K562 (cell line): Measurements from ENCODE around the gene SLC25A40. TPM values are rescaled to one million over a fixed set of nuclear protein-coding genes. Genes with fewer than 3 reads are reported as not detected.

Experiments
- BDP1 ChIP-seq: IDR thresholded peaks from 3 replicates; pipeline ENCODE4 v1.6.1; 2011; ENCODE audit not compliant: insufficient read length, insufficient read depth
- DACH1 ChIP-seq: fragments of 450-650 bp; IDR thresholded peaks from 2 replicates; pipeline ENCODE4 v1.6.1; 2018; ENCODE audit not compliant: partially characterized antibody
- JUND ChIP-seq, 2 experiments: IDR thresholded peaks; 2 replicates in 1 of 2; 3 replicates in 1 of 2; pipeline ENCODE4 v1.6.1; 2011; ENCODE audit warnings: borderline replicate concordance in 2 of 2, low read depth in 2 of 2, low read length in 2 of 2, improper control_type of control experiment in 1 of 2, missing biosample characterization in 1 of 2, missing genetic modification characterization in 1 of 2, missing genetic modification reagents in 1 of 2
- NUFIP1 ChIP-seq: fragments of 450-650 bp; IDR thresholded peaks from 2 replicates; pipeline ENCODE4 v1.6.1; 2018; ENCODE audit not compliant: partially characterized antibody
- ZKSCAN3 ChIP-seq: fragments of 250-450 bp; sonication (Bioruptor Pico); IDR thresholded peaks from 2 replicates; pipeline ENCODE4 v1.4.0; 2020
- polyA plus RNA-seq, 8 experiments: library from polyadenylated mRNA; depleted of rRNA in 4 of 8; stranded (reverse) in 5 of 8; unstranded in 3 of 8; fragments of >200 nt; fragmentation: Nextera tagmentation in 2 of 8; fragmentation: Illumina TruSeq in 1 of 8; extraction: Ambion mirVana in 2 of 8; extraction: Trizol in 1 of 8; gene quantifications; 2 replicates each; pipeline versions ENCODE4 v1.2.1 to v1.2.3, GENCODE V29; 2011 to 2014; ENCODE audit warnings: inconsistent platforms in 1 of 8, missing spikeins in 1 of 8
- total RNA-seq, 7 experiments: library from RNA; depleted of rRNA in 6 of 7; stranded (reverse); fragments of >200 nt in 6 of 7; fragmentation: Illumina TruSeq in 2 of 7; extraction: Trizol in 2 of 7; gene quantifications; 2 replicates each; pipeline versions ENCODE4 v1.2.1 to v1.2.3, GENCODE V29; 2011 to 2021; ENCODE audit warnings: low replicate concordance in 1 of 7
- TF ChIP-seq, protein P1 (sequence below), 2 experiments: fragments of 450-650 bp; formaldehyde crosslinking in 1 of 2; IDR thresholded peaks; 2 replicates each; pipeline versions ENCODE4 v1.4.0 to v1.6.1; 2014 to 2020; ENCODE audit warnings: mild to moderate bottlenecking in 2 of 2, borderline replicate concordance in 1 of 2, low read depth in 1 of 2
- TF ChIP-seq, protein P2 (sequence below): fragments of 250-450 bp; sonication (Bioruptor Pico); IDR thresholded peaks from 2 replicates; pipeline ENCODE4 v1.4.0; 2020; ENCODE audit warnings: mild to moderate bottlenecking
- TF ChIP-seq, protein P3 (sequence below): sonication (generic); formaldehyde crosslinking; IDR thresholded peaks from 2 replicates; pipeline ENCODE4 v1.8.0; 2022; ENCODE audit warnings: mild to moderate bottlenecking, missing genetic modification reagents
- TF ChIP-seq, protein P4 (sequence below): fragments of 450-650 bp; formaldehyde crosslinking; IDR thresholded peaks from 2 replicates; pipeline ENCODE4 v1.4.0; 2020; ENCODE audit warnings: mild to moderate bottlenecking, moderate library complexity
- TF ChIP-seq, protein P5 (sequence below): fragments of 250-450 bp; sonication (Bioruptor Pico); IDR thresholded peaks from 2 replicates; pipeline ENCODE4 v1.6.1; 2021; ENCODE audit warnings: mild to moderate bottlenecking
- TF ChIP-seq, protein P6 (sequence below): IDR thresholded peaks from 2 replicates; pipeline ENCODE4 v1.6.1; 2012; ENCODE audit warnings: low read depth, low read length, improper control_type of control experiment, borderline replicate concordance

SLC25A40 gene
- total and polyA plus RNA-seq, 9 of the 15 experiments (the other 6 are each of a cell fraction or from before 2014, with no cell fraction given), result 6.7 to 44.0 (median 26.5) TPM

DNA sequence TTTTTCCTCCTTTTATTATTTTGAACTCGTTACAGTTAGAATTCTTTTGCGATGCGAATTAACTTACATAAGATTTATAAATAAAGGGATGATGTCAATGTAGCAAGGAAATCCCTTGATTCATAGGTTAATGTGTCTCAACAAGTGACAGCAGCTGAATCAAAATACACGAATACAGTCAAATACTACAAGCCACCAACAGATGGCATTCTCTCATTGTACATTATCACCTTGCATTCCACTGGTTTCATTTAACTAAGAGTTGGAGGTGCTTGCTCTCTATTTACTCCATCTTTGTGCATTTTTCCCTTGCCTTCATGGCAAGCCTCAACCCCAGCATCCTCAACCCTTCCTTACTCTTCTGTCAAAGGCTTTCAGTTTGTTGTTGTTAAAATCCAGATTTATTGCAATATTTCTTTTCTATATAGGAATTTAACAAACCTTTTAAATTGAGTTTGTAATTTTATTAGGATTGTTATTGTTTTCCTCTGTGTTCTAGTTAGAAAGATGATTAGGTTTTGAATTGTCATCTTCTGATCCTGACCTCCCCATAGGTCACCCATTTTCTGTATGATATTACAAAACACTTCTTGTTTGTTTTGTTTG lies 78.3 kb downstream of the SLC25A40 start (continued):
- TF ChIP-seq, protein P1, sequence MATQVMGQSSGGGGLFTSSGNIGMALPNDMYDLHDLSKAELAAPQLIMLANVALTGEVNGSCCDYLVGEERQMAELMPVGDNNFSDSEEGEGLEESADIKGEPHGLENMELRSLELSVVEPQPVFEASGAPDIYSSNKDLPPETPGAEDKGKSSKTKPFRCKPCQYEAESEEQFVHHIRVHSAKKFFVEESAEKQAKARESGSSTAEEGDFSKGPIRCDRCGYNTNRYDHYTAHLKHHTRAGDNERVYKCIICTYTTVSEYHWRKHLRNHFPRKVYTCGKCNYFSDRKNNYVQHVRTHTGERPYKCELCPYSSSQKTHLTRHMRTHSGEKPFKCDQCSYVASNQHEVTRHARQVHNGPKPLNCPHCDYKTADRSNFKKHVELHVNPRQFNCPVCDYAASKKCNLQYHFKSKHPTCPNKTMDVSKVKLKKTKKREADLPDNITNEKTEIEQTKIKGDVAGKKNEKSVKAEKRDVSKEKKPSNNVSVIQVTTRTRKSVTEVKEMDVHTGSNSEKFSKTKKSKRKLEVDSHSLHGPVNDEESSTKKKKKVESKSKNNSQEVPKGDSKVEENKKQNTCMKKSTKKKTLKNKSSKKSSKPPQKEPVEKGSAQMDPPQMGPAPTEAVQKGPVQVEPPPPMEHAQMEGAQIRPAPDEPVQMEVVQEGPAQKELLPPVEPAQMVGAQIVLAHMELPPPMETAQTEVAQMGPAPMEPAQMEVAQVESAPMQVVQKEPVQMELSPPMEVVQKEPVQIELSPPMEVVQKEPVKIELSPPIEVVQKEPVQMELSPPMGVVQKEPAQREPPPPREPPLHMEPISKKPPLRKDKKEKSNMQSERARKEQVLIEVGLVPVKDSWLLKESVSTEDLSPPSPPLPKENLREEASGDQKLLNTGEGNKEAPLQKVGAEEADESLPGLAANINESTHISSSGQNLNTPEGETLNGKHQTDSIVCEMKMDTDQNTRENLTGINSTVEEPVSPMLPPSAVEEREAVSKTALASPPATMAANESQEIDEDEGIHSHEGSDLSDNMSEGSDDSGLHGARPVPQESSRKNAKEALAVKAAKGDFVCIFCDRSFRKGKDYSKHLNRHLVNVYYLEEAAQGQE (IDR thresholded peaks at IDR 0.05; ENCODE audit: borderline replicate concordance), result peak; percentile 80; the same call in 1 of the 2 replicates
- TF ChIP-seq, protein P1 (CRISPR knock-in tag; IDR thresholded peaks at IDR 0.05; ENCODE audit: low read depth), result no peak
- TF ChIP-seq, protein P2, sequence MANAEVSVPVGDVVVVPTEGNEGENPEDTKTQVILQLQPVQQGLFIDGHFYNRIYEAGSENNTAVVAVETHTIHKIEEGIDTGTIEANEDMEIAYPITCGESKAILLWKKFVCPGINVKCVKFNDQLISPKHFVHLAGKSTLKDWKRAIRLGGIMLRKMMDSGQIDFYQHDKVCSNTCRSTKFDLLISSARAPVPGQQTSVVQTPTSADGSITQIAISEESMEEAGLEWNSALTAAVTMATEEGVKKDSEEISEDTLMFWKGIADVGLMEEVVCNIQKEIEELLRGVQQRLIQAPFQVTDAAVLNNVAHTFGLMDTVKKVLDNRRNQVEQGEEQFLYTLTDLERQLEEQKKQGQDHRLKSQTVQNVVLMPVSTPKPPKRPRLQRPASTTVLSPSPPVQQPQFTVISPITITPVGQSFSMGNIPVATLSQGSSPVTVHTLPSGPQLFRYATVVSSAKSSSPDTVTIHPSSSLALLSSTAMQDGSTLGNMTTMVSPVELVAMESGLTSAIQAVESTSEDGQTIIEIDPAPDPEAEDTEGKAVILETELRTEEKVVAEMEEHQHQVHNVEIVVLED (CRISPR knock-in tag), result no peak
- TF ChIP-seq, protein P3, sequence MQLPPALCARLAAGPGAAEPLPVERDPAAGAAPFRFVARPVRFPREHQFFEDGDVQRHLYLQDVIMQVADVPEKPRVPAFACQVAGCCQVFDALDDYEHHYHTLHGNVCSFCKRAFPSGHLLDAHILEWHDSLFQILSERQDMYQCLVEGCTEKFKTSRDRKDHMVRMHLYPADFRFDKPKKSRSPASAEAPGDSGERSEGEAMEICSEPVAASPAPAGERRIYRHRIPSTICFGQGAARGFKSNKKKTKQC (CRISPR knock-in tag), result no peak
- TF ChIP-seq NUFIP1 (no peak), ZKSCAN3 (CRISPR knock-in tag) (no peak), JUND (IDR thresholded peaks at IDR 0.05; ENCODE audit: borderline replicate concordance, low read depth, low read length) (peak; percentile 10; the same call in 1 of the 2 replicates), JUND (tag; IDR thresholded peaks at IDR 0.05; ENCODE audit: borderline replicate concordance, low read depth, low read length) (no peak), BDP1 (no peak), DACH1 (no peak)
- TF ChIP-seq, protein P4, sequence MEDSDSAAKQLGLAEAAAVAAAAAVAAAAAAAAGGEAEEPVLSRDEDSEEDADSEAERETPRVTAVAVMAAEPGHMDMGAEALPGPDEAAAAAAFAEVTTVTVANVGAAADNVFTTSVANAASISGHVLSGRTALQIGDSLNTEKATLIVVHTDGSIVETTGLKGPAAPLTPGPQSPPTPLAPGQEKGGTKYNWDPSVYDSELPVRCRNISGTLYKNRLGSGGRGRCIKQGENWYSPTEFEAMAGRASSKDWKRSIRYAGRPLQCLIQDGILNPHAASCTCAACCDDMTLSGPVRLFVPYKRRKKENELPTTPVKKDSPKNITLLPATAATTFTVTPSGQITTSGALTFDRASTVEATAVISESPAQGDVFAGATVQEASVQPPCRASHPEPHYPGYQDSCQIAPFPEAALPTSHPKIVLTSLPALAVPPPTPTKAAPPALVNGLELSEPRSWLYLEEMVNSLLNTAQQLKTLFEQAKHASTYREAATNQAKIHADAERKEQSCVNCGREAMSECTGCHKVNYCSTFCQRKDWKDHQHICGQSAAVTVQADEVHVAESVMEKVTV, result peak; percentile 82
- TF ChIP-seq, protein P5, sequence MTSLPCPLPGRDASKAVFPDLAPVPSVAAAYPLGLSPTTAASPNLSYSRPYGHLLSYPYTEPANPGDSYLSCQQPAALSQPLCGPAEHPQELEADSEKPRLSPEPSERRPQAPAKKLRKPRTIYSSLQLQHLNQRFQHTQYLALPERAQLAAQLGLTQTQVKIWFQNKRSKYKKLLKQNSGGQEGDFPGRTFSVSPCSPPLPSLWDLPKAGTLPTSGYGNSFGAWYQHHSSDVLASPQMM, result no peak
- TF ChIP-seq, protein P6, sequence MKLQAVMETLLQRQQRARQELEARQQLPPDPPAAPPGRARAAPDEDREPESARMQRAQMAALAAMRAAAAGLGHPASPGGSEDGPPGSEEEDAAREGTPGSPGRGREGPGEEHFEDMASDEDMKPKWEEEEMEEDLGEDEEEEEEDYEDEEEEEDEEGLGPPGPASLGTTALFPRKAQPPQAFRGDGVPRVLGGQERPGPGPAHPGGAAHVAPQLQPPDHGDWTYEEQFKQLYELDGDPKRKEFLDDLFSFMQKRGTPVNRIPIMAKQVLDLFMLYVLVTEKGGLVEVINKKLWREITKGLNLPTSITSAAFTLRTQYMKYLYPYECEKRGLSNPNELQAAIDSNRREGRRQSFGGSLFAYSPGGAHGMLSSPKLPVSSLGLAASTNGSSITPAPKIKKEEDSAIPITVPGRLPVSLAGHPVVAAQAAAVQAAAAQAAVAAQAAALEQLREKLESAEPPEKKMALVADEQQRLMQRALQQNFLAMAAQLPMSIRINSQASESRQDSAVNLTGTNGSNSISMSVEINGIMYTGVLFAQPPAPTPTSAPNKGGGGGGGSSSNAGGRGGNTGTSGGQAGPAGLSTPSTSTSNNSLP, result 0 out of 2 replicates have a peak, but pooled peaks have one; percentile 56
